Measurements from ENCODE around the gene CELF1.

DNA sequence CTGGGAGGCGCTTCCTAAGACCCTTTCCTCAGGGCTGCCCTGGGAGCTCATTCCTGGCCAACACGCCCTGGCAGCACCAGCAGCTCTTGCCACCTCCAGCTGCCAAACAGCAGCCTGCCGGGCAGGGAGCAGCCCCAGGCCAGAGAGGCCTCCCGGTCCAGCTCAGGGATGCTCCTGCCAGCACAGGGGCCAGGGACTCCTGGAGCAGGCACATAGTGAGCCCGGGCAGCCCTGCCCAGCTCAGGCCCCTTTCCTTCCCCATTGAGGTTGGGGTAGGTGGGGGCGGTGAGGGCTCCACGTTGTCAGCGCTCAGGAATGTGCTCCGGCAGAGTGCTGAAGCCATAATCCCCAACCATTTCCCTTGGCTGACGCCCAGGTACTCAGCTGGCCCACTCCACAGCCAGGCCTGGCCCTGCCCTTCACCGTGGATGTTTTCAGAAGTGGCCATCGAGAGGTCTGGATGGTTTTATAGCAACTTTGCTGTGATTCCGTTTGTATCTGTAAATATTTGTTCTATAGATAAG, 136.9 kb downstream of the CELF1 start:
- TF ChIP-seq, protein P1, sequence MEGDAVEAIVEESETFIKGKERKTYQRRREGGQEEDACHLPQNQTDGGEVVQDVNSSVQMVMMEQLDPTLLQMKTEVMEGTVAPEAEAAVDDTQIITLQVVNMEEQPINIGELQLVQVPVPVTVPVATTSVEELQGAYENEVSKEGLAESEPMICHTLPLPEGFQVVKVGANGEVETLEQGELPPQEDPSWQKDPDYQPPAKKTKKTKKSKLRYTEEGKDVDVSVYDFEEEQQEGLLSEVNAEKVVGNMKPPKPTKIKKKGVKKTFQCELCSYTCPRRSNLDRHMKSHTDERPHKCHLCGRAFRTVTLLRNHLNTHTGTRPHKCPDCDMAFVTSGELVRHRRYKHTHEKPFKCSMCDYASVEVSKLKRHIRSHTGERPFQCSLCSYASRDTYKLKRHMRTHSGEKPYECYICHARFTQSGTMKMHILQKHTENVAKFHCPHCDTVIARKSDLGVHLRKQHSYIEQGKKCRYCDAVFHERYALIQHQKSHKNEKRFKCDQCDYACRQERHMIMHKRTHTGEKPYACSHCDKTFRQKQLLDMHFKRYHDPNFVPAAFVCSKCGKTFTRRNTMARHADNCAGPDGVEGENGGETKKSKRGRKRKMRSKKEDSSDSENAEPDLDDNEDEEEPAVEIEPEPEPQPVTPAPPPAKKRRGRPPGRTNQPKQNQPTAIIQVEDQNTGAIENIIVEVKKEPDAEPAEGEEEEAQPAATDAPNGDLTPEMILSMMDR (IDR thresholded peaks at IDR 0.05) = no peak
- TF ChIP-seq POLR2A (IDR thresholded peaks at IDR 0.05) = no peak
